ENCODE results near the gene UBE2K. TPM values are rescaled to one million over a fixed set of nuclear protein-coding genes. Genes with fewer than 3 reads are reported as not detected.

UBE2K gene
- total and polyA plus RNA-seq, 2 experiments from 2014 or later, result 40.4 to 112 TPM

GRCh38 chr4:39682138-39682537 lies 15.8 kb upstream of the UBE2K start:
- Histone ChIP-seq H3K27me3 (no peaks in the 10 kb centered on the region), H2AFZ (no peak overlapping the region), H3K4me2 (no peak overlapping the region), H3K36me3 (replicated peaks; ENCODE audit: insufficient read depth, low read depth) (no peaks in the 10 kb centered on the region), H3K4me1 (ENCODE audit: insufficient read depth) (no peaks in the 10 kb centered on the region), H3K79me2 (no peaks in the 10 kb centered on the region), H3K9me3 (ENCODE audit: low read depth) (no peaks in the 10 kb centered on the region), H3K4me3 (no peak overlapping the region), H4K20me1 (ENCODE audit: insufficient read depth, poor library complexity, severe bottlenecking) (no peaks in the 10 kb centered on the region), H3K27ac (no peak overlapping the region), H3K9me2 (replicated peaks; ENCODE audit: insufficient read depth) (no peaks in the 10 kb centered on the region)
- WGBS (ENCODE audit: low lambda C conversion rate, missing lambda C conversion rate), result 83% methylated on average over 2 of the region's 2 CpGs
- DNase-seq (ENCODE audit: low spot score), result no peak
- TF ChIP-seq EZH2 (IDR thresholded peaks at IDR 0.05; ENCODE audit: borderline replicate concordance) (no peak), EZH2phosphoT487 (IDR thresholded peaks at IDR 0.05; ENCODE audit: low read depth, severe bottlenecking, unreplicated experiment) (no peak)
- TF ChIP-seq, protein P1, sequence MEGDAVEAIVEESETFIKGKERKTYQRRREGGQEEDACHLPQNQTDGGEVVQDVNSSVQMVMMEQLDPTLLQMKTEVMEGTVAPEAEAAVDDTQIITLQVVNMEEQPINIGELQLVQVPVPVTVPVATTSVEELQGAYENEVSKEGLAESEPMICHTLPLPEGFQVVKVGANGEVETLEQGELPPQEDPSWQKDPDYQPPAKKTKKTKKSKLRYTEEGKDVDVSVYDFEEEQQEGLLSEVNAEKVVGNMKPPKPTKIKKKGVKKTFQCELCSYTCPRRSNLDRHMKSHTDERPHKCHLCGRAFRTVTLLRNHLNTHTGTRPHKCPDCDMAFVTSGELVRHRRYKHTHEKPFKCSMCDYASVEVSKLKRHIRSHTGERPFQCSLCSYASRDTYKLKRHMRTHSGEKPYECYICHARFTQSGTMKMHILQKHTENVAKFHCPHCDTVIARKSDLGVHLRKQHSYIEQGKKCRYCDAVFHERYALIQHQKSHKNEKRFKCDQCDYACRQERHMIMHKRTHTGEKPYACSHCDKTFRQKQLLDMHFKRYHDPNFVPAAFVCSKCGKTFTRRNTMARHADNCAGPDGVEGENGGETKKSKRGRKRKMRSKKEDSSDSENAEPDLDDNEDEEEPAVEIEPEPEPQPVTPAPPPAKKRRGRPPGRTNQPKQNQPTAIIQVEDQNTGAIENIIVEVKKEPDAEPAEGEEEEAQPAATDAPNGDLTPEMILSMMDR (IDR thresholded peaks at IDR 0.05; ENCODE audit: poor library complexity), result no peak

- Histone ChIP-seq H3K4me2 (no peak overlapping the region), H3K4me3 (no peak overlapping the region), H2AFZ (no peak overlapping the region), H3K9me2 (replicated peaks; ENCODE audit: insufficient read depth) (no peaks in the 10 kb centered on the region), H3K4me1 (ENCODE audit: insufficient read depth) (no peaks in the 10 kb centered on the region), H3K27ac (no peak overlapping the region), H3K79me2 (no peaks in the 10 kb centered on the region), H3K27me3 (no peaks in the 10 kb centered on the region), H3K36me3 (replicated peaks; ENCODE audit: insufficient read depth, low read depth) (no peaks in the 10 kb centered on the region), H4K20me1 (ENCODE audit: insufficient read depth, poor library complexity, severe bottlenecking) (no peaks in the 10 kb centered on the region), H3K9me3 (ENCODE audit: low read depth) (no peaks in the 10 kb centered on the region)
- DNase-seq (ENCODE audit: low spot score), result no peak
- TF ChIP-seq, protein P1 (IDR thresholded peaks at IDR 0.05; ENCODE audit: poor library complexity), result no peak
- TF ChIP-seq EZH2 (IDR thresholded peaks at IDR 0.05; ENCODE audit: borderline replicate concordance) (no peak), EZH2phosphoT487 (IDR thresholded peaks at IDR 0.05; ENCODE audit: low read depth, severe bottlenecking, unreplicated experiment) (no peak)
- 60% methylated on average over 1 of the region's 1 CpG for WGBS (ENCODE audit: low lambda C conversion rate, missing lambda C conversion rate)
Measured at GRCh38 chr4:39685990-39686389, 11.9 kb upstream of the UBE2K start.

GRCh38 chr4:39687014-39687413 lies 10.9 kb upstream of the UBE2K start:
- TF ChIP-seq EZH2phosphoT487 (IDR thresholded peaks at IDR 0.05; ENCODE audit: low read depth, severe bottlenecking, unreplicated experiment), result no peak
- no peak for TF ChIP-seq EZH2 (IDR thresholded peaks at IDR 0.05; ENCODE audit: borderline replicate concordance)
- TF ChIP-seq, protein P1 (IDR thresholded peaks at IDR 0.05; ENCODE audit: poor library complexity), result no peak
- no peak overlapping the region for H3K4me3 ChIP-seq
- peak overlapping the region; percentile 20 for H3K27ac ChIP-seq
- H2AFZ ChIP-seq, result peak overlapping the region; percentile 31
- H4K20me1 ChIP-seq (ENCODE audit: insufficient read depth, poor library complexity, severe bottlenecking), result no peaks in the 10 kb centered on the region
- H3K27me3 ChIP-seq, result no peaks in the 10 kb centered on the region
- no peaks in the 10 kb centered on the region for H3K9me3 ChIP-seq (ENCODE audit: low read depth)
- no peak for DNase-seq (ENCODE audit: low spot score)
- H3K36me3 ChIP-seq (replicated peaks; ENCODE audit: insufficient read depth, low read depth), result no peaks in the 10 kb centered on the region
- no peaks in the 10 kb centered on the region for H3K79me2 ChIP-seq
- no peaks in the 10 kb centered on the region for H3K4me1 ChIP-seq (ENCODE audit: insufficient read depth)
- no peak overlapping the region for H3K4me2 ChIP-seq
- H3K9me2 ChIP-seq (replicated peaks; ENCODE audit: insufficient read depth), result no peaks in the 10 kb centered on the region

DNA sequence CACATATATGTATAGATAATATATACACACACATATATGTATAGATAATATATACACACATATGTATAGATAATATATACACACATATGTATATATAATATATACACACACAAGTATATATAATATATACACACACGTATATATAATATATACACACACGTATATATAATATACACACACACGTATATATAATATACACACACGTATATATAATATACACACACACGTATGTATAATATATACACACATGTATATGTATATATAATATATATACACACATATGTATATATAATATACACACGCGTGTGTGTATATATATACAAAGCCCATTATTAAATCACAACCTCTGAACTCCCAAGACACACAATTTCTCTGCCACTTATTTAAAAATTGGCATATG lies 8.0 kb upstream of the UBE2K start:
- no peaks in the 10 kb centered on the region for H3K36me3 ChIP-seq (replicated peaks; ENCODE audit: insufficient read depth, low read depth)
- TF ChIP-seq EZH2phosphoT487 (IDR thresholded peaks at IDR 0.05; ENCODE audit: low read depth, severe bottlenecking, unreplicated experiment) (no peak), EZH2 (IDR thresholded peaks at IDR 0.05; ENCODE audit: borderline replicate concordance) (no peak)
- TF ChIP-seq, protein P1 (IDR thresholded peaks at IDR 0.05; ENCODE audit: poor library complexity), result no peak
- H4K20me1 ChIP-seq (ENCODE audit: insufficient read depth, poor library complexity, severe bottlenecking), result no peaks in the 10 kb centered on the region
- H3K27me3 ChIP-seq, result no peaks in the 10 kb centered on the region
- no peaks in the 10 kb centered on the region for H3K9me3 ChIP-seq (ENCODE audit: low read depth)
- no peaks in the 10 kb centered on the region for H3K79me2 ChIP-seq
- no peaks in the 10 kb centered on the region for H3K4me1 ChIP-seq (ENCODE audit: insufficient read depth)
- H3K4me2 ChIP-seq, result no peak overlapping the region
- no peak for DNase-seq (ENCODE audit: low spot score)
- no peak overlapping the region for H3K4me3 ChIP-seq
- no peaks in the 10 kb centered on the region for H3K9me2 ChIP-seq (replicated peaks; ENCODE audit: insufficient read depth)
- no peak overlapping the region for H3K27ac ChIP-seq
- H2AFZ ChIP-seq, result no peak overlapping the region
- WGBS (ENCODE audit: low lambda C conversion rate, missing lambda C conversion rate), result 84% methylated on average over 7 of the region's 7 CpGs

Data from hepatocyte (in vitro differentiated cells).